ENCODE measurements around the gene C16orf46.

Gene C16orf46

GRCh38 chr16:81095953-81096714, 19.1 kb upstream of the C16orf46 start, which contains the start of gene GCSH:
Gene GCSH (minus strand): TSS chr16:81096395. CDS start chr16:81096278, 117 bp downstream.
- ATAC-seq (peak; percentile 99), DNase-seq (peak; percentile 98)
- peaks cover 4% of the 10 kb centered on the region for H3K9me3 Mint-ChIP-seq
- H3K27me3 Mint-ChIP-seq, result no peaks in the 10 kb centered on the region
- no peaks in the 10 kb centered on the region for H3K36me3 Mint-ChIP-seq (ENCODE audit: low read depth)
- peak within 1 kb of the TSS; percentile 47 for H3K27ac Mint-ChIP-seq
- peak within 1 kb of the TSS; percentile 83 for H3K4me3 Mint-ChIP-seq
- peaks cover 14% of the 10 kb centered on the region for H3K4me1 Mint-ChIP-seq

DNA sequence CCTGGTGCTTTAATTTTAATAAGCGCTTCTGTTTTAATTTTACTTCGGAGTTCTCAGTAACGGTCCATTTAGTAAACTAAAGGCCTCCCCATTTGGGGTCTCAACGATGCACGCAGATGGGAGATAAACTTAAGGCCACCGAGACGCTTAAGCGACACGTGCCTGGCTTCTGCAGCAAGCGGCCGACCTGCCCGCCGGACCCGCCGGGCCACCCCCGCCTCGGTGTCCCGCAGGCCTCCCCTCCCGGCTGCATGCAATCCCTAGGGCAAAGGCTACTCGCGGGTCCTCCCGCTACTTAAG, 18.6 kb upstream of the C16orf46 start:
- Mint-ChIP-seq H3K4me3 (peak overlapping the region; percentile 83), H3K36me3 (ENCODE audit: low read depth) (no peaks in the 10 kb centered on the region), H3K4me1 (peaks cover 14% of the 10 kb centered on the region), H3K27ac (peak overlapping the region; percentile 18), H3K27me3 (no peaks in the 10 kb centered on the region), H3K9me3 (peaks cover 4% of the 10 kb centered on the region)
- no peak for ATAC-seq
- no peak for DNase-seq

- H3K27me3 Mint-ChIP-seq, result no peaks in the 10 kb centered on the region
- ATAC-seq (no peak), DNase-seq (no peak)
- H3K9me3 Mint-ChIP-seq, result peaks cover 4% of the 10 kb centered on the region
- H3K36me3 Mint-ChIP-seq (ENCODE audit: low read depth), result peaks cover under 1% of the 10 kb centered on the region
- peaks cover 14% of the 10 kb centered on the region for H3K4me1 Mint-ChIP-seq
- H3K27ac Mint-ChIP-seq, result no peak overlapping the region
- H3K4me3 Mint-ChIP-seq, result peak overlapping the region; percentile 83
Observed at GRCh38 chr16:81094771-81095251, 17.8 kb upstream of the C16orf46 start.

- Mint-ChIP-seq H3K4me3 (no peak overlapping the region), H3K27ac (no peak overlapping the region), H3K27me3 (no peaks in the 10 kb centered on the region), H3K4me1 (no peaks in the 10 kb centered on the region), H3K36me3 (ENCODE audit: low read depth) (peaks cover 2% of the 10 kb centered on the region), H3K9me3 (no peaks in the 10 kb centered on the region)
- ATAC-seq, result no peak
- DNase-seq, result no peak
Observed at GRCh38 chr16:81088836-81089235, 11.8 kb upstream of the C16orf46 start.

DNA sequence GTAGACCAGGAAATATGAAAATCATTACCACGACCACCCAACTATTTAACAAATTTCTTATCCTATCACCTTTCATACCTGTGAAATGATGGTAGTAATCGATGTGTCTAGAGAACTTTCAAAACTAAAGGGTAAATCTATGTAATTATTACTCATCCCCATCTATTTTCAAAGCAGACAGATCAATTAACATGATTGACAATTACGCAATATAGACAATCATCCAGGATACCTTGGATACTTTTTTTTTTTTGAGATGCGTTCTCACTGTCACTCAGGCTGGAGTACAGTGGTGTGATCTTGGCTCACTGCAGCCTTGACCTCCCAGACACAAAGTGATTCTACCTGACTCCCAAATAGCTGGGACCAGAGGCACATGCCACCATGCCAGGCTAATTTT, 4.0 kb upstream of the C16orf46 start:
- Mint-ChIP-seq H3K27me3 (no peaks in the 10 kb centered on the region), H3K4me3 (no peak overlapping the region), H3K27ac (no peak overlapping the region), H3K9me3 (no peaks in the 10 kb centered on the region), H3K36me3 (ENCODE audit: low read depth) (no peaks in the 10 kb centered on the region), H3K4me1 (peaks cover 4% of the 10 kb centered on the region)
- no peak for ATAC-seq
- DNase-seq, result no peak

DNA sequence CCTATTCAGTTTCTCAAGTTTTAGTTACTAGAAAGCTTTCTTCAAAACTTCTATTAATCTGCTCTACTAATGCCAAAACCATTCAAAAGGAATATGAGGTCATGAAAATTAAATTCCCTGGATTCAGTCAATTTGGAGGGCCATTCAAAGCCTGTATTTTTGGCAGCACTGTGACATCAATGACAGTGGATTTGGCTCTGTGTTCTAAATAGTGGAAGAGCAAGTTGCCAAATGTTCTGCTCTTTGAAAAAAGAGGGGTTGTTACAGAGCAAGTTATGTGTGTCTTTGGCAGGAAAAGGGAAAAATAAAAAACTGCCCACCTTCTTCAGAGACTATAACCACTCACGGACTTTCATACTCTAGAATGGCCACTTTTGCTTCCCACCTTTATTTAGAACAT, 3.2 kb upstream of the C16orf46 start:
- H3K27ac Mint-ChIP-seq, result no peak overlapping the region
- no peaks in the 10 kb centered on the region for H3K27me3 Mint-ChIP-seq
- no peak overlapping the region for H3K4me3 Mint-ChIP-seq
- H3K9me3 Mint-ChIP-seq, result no peaks in the 10 kb centered on the region
- peaks cover 4% of the 10 kb centered on the region for H3K4me1 Mint-ChIP-seq
- DNase-seq (no peak), ATAC-seq (no peak)
- H3K36me3 Mint-ChIP-seq (ENCODE audit: low read depth), result no peaks in the 10 kb centered on the region

DNA sequence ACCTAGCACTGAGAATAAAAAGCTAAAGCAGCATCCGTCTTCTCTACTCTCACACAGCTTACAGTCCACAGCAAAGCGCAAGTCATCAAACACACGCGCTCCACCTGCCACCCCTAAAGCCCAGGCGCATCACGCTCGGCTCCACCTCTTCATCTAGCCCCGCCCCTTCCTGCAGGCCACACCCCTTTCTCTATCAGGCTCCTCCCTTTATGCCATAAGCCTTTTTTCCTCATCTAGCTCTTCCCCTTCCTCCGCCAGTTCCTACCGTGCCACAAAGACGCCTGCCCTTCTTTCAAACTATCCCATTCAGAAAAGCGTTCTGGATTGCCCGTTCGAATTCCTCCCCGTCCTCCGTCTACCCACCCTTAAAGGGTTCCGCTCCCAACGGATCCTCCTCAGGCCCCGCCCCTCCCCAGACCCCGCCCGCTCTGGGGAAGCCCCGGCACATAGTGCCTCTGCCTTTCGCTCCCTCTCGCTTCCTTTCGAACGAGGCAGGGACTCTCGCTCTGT, 417 bp downstream of the C16orf46 start:
- Mint-ChIP-seq H3K36me3 (ENCODE audit: low read depth) (no peaks in the 10 kb centered on the region), H3K4me1 (peaks cover 4% of the 10 kb centered on the region), H3K9me3 (no peaks in the 10 kb centered on the region), H3K27ac (no peak overlapping the region), H3K4me3 (no peak overlapping the region), H3K27me3 (no peaks in the 10 kb centered on the region)
- peak; percentile 90 for DNase-seq
- peak; percentile 87 for ATAC-seq

GRCh38 chr16:81073560-81074330, 3.3 kb downstream of the C16orf46 start:
- no peaks in the 10 kb centered on the region for H3K36me3 Mint-ChIP-seq (ENCODE audit: low read depth)
- H3K27me3 Mint-ChIP-seq, result peaks cover 2% of the 10 kb centered on the region
- peaks cover 4% of the 10 kb centered on the region for H3K4me1 Mint-ChIP-seq
- H3K9me3 Mint-ChIP-seq, result no peaks in the 10 kb centered on the region
- no peak for DNase-seq
- no peak overlapping the region for H3K27ac Mint-ChIP-seq
- no peak overlapping the region for H3K4me3 Mint-ChIP-seq
- no peak for ATAC-seq

DNA sequence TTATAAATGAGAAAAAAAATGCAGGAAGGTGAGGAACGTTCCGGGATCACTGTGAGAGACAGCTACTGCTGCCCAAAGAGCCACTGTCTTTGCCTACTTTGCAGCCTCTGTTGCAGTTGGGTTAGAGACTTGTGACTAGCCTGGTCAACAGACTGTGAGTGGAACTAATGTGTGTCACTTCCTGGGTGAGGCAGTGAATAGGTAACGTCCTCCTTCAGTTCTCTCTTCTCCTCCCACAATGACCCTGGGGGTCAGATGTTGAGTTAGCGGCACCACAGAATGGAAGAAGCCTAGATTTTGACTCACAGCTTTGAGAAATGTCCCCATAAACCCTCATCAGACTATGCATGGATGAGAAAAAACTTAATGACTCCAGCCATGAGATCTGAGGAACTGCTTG, 5.2 kb downstream of the C16orf46 start:
- ATAC-seq (no peak), DNase-seq (no peak)
- no peak overlapping the region for H3K27ac Mint-ChIP-seq
- no peak overlapping the region for H3K4me3 Mint-ChIP-seq
- H3K9me3 Mint-ChIP-seq, result no peaks in the 10 kb centered on the region
- no peaks in the 10 kb centered on the region for H3K36me3 Mint-ChIP-seq (ENCODE audit: low read depth)
- peaks cover 2% of the 10 kb centered on the region for H3K27me3 Mint-ChIP-seq
- no peaks in the 10 kb centered on the region for H3K4me1 Mint-ChIP-seq

DNA sequence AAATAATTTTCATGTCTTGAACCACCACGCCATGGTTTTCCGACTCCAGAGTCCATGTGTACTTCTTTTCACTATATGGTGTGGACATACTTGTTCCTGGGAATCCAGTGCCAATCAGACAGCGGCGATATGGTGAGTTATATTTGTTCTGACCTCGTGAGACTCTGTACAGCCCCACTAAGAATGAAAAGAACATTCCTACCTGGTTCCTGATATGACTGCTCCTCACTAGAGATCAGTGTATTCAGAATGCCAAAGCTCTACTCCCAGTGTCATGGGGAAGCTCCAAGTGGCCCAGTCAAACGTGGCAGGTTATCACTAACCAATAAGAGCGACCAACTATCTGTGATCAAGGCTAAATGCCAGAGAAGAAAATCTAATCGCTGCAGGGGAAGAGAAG, 6.1 kb downstream of the C16orf46 start:
- Mint-ChIP-seq H3K36me3 (ENCODE audit: low read depth) (no peaks in the 10 kb centered on the region), H3K27ac (no peak overlapping the region), H3K4me1 (no peaks in the 10 kb centered on the region), H3K9me3 (no peaks in the 10 kb centered on the region), H3K27me3 (peaks cover 2% of the 10 kb centered on the region), H3K4me3 (no peak overlapping the region)
- ATAC-seq (no peak), DNase-seq (no peak)

- no peak overlapping the region for H3K4me3 Mint-ChIP-seq
Observed at GRCh38 chr16:81069063-81069462, 8.0 kb downstream of the C16orf46 start.

GRCh38 chr16:81067166-81067565, 9.9 kb downstream of the C16orf46 start:
- no peaks in the 10 kb centered on the region for H3K36me3 Mint-ChIP-seq (ENCODE audit: low read depth)
- ATAC-seq (no peak), DNase-seq (no peak)
- H3K4me3 Mint-ChIP-seq, result no peak overlapping the region
- no peaks in the 10 kb centered on the region for H3K4me1 Mint-ChIP-seq
- H3K27me3 Mint-ChIP-seq, result peaks cover 2% of the 10 kb centered on the region
- H3K27ac Mint-ChIP-seq, result no peak overlapping the region
- H3K9me3 Mint-ChIP-seq, result no peaks in the 10 kb centered on the region

More at GRCh38 chr16:81069063-81069462, 8.0 kb downstream of the C16orf46 start:
- no peaks in the 10 kb centered on the region for H3K4me1 Mint-ChIP-seq
- peaks cover 2% of the 10 kb centered on the region for H3K27me3 Mint-ChIP-seq
- DNase-seq (no peak), ATAC-seq (no peak)
- no peaks in the 10 kb centered on the region for H3K36me3 Mint-ChIP-seq (ENCODE audit: low read depth)
- H3K27ac Mint-ChIP-seq, result no peak overlapping the region
- no peaks in the 10 kb centered on the region for H3K9me3 Mint-ChIP-seq

GRCh38 chr16:81066681-81067080, 10.4 kb downstream of the C16orf46 start:
- Mint-ChIP-seq H3K36me3 (ENCODE audit: low read depth) (no peaks in the 10 kb centered on the region), H3K9me3 (no peaks in the 10 kb centered on the region), H3K27me3 (peaks cover 2% of the 10 kb centered on the region), H3K4me3 (no peak overlapping the region), H3K4me1 (no peaks in the 10 kb centered on the region), H3K27ac (no peak overlapping the region)
- DNase-seq (no peak), ATAC-seq (no peak)

DNA sequence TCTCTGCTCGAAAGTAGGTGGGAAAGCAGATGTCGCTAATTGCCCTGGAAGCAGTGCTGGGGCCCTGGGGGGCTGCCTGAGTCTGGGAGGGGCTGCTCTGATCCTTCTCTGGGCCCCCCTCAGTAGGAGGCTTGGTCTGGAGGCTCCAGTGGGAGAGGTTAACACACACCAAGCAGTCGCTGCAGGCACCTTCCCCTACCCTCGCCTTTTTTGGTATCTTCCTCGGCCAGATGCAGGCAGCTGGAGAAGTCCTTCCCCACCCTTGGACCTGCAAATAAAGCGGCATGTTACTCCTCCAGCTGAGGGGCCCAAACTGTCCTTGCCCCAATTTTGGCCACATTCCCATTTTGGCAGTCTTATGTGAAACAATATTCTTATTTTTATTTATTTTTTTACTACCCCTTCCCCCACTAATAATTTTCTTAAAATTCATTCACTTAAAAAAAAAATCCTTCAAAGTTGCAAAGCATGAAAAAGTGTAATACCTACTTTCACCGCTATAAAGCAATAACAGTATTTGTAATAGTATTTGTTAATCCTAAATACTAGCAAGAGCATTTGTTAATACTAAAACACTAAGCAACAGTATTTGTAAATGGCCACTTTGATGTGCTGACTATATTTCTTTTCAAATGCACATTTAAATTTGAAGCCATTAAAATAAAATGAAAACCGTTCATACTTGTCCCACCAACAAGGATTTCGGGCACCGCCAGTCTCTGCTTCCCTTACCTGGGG, 15.0 kb downstream of the C16orf46 start:
- Mint-ChIP-seq H3K27ac (no peak overlapping the region), H3K4me3 (no peak overlapping the region), H3K36me3 (ENCODE audit: low read depth) (no peaks in the 10 kb centered on the region), H3K4me1 (no peaks in the 10 kb centered on the region), H3K9me3 (no peaks in the 10 kb centered on the region), H3K27me3 (no peaks in the 10 kb centered on the region)
- no peak for DNase-seq
- no peak for ATAC-seq

Measured in activated naive CD8-positive, alpha-beta T cell treated with anti-CD3 and anti-CD28 coated beads, Interleukin-2, amount 50 U/mL, for 24 hours (primary cell).